HL-60 (cell line): ENCODE measurements around the gene MEGF10.

Source experiments
- POLR2AphosphoS5 ChIP-seq: IDR thresholded peaks from 2 replicates; pipeline ENCODE4 v1.6.1; 2012; ENCODE audit warnings: low read depth
- TF ChIP-seq, protein P1 (sequence below): IDR thresholded peaks from one replicate; pipeline ENCODE4 v1.5.1; 2011; ENCODE audit warnings: low read length, control low read depth, inconsistent platforms; ENCODE audit not compliant: insufficient read depth
- TF ChIP-seq, protein P2 (sequence below): IDR thresholded peaks from 2 replicates; pipeline ENCODE4 v1.6.1; 2012; ENCODE audit warnings: low read depth; ENCODE audit not compliant: insufficient replicate concordance

DNA sequence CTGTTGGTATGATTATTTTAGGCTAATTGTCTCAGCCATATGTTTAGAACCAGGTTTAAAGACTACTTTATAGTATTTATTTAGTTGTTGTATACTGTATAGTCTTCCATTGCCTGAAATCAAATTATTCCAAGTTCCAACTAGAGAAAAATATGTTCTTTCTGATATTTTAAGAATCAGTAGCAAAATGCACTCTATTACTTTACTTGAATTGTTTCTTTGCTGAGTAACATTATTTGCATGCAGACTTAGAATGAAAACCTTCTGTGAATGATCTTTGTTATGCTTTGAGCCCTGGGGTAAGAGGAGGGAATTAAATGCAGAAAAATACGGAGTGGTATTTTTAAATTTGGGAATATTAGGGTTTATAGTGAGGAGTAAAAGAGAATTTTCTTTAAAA lies 47.9 kb downstream of the MEGF10 start:
- TF ChIP-seq, protein P1, sequence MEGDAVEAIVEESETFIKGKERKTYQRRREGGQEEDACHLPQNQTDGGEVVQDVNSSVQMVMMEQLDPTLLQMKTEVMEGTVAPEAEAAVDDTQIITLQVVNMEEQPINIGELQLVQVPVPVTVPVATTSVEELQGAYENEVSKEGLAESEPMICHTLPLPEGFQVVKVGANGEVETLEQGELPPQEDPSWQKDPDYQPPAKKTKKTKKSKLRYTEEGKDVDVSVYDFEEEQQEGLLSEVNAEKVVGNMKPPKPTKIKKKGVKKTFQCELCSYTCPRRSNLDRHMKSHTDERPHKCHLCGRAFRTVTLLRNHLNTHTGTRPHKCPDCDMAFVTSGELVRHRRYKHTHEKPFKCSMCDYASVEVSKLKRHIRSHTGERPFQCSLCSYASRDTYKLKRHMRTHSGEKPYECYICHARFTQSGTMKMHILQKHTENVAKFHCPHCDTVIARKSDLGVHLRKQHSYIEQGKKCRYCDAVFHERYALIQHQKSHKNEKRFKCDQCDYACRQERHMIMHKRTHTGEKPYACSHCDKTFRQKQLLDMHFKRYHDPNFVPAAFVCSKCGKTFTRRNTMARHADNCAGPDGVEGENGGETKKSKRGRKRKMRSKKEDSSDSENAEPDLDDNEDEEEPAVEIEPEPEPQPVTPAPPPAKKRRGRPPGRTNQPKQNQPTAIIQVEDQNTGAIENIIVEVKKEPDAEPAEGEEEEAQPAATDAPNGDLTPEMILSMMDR: no peak
- TF ChIP-seq POLR2AphosphoS5: no peak
- TF ChIP-seq, protein P2, sequence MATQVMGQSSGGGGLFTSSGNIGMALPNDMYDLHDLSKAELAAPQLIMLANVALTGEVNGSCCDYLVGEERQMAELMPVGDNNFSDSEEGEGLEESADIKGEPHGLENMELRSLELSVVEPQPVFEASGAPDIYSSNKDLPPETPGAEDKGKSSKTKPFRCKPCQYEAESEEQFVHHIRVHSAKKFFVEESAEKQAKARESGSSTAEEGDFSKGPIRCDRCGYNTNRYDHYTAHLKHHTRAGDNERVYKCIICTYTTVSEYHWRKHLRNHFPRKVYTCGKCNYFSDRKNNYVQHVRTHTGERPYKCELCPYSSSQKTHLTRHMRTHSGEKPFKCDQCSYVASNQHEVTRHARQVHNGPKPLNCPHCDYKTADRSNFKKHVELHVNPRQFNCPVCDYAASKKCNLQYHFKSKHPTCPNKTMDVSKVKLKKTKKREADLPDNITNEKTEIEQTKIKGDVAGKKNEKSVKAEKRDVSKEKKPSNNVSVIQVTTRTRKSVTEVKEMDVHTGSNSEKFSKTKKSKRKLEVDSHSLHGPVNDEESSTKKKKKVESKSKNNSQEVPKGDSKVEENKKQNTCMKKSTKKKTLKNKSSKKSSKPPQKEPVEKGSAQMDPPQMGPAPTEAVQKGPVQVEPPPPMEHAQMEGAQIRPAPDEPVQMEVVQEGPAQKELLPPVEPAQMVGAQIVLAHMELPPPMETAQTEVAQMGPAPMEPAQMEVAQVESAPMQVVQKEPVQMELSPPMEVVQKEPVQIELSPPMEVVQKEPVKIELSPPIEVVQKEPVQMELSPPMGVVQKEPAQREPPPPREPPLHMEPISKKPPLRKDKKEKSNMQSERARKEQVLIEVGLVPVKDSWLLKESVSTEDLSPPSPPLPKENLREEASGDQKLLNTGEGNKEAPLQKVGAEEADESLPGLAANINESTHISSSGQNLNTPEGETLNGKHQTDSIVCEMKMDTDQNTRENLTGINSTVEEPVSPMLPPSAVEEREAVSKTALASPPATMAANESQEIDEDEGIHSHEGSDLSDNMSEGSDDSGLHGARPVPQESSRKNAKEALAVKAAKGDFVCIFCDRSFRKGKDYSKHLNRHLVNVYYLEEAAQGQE: no peak
